GM21786 (cell line): ENCODE measurements around the gene C3orf20.
"Not testable (repeated sequence)": the region's sequence is repeated elsewhere in the genome, so short reads cannot be mapped to it uniquely, and the experiment has no call there.

Experiments used
- ATAC-seq: cut with Tn5 transposase; IDR thresholded peaks from one replicate; pipeline ENCODE4 v1.9.1; 2021; ENCODE audit not compliant: unreplicated experiment

C3orf20 gene

GRCh38 chr3:14793858-14794234 lies 118.9 kb downstream of the C3orf20 start:
- no peak for ATAC-seq

- no peak for ATAC-seq
These were observed 119.5 kb downstream of the C3orf20 start for GRCh38 chr3:14794435-14794834.

GRCh38 chr3:14795996-14796395 lies 121.1 kb downstream of the C3orf20 start:
- no peak for ATAC-seq

- ATAC-seq = no peak
These were observed 121.6 kb downstream of the C3orf20 start for GRCh38 chr3:14796403-14797077.

- ATAC-seq = no peak
These were observed 122.8 kb downstream of the C3orf20 start for GRCh38 chr3:14797731-14798130.

GRCh38 chr3:14798231-14798630 lies 123.3 kb downstream of the C3orf20 start:
- no peak for ATAC-seq

- no peak for ATAC-seq
These were observed 124.2 kb downstream of the C3orf20 start for GRCh38 chr3:14799146-14799545.

- no peak for ATAC-seq
These were observed 126.1 kb downstream of the C3orf20 start for GRCh38 chr3:14801031-14801430.

- ATAC-seq = no peak
These were observed 126.9 kb downstream of the C3orf20 start for GRCh38 chr3:14801668-14802380.

- no peak for ATAC-seq
These were observed 127.4 kb downstream of the C3orf20 start for GRCh38 chr3:14802381-14802731.

GRCh38 chr3:14803101-14803980 lies 128.4 kb downstream of the C3orf20 start:
- no peak for ATAC-seq

- ATAC-seq = no peak
These were observed 129.3 kb downstream of the C3orf20 start for GRCh38 chr3:14803981-14804834.

- ATAC-seq = no peak
These were observed 130.2 kb downstream of the C3orf20 start for GRCh38 chr3:14804835-14805780.

GRCh38 chr3:14805961-14806537 lies 131.1 kb downstream of the C3orf20 start:
- no peak for ATAC-seq

GRCh38 chr3:14806641-14807263 lies 131.8 kb downstream of the C3orf20 start:
- ATAC-seq = no peak

GRCh38 chr3:14808025-14808424 lies 133.1 kb downstream of the C3orf20 start:
- ATAC-seq = no peak

GRCh38 chr3:14808502-14809266 lies 133.7 kb downstream of the C3orf20 start:
- ATAC-seq = no peak

- not testable (repeated sequence) for ATAC-seq
These were observed 134.7 kb downstream of the C3orf20 start for GRCh38 chr3:14809611-14810010.
